Endothelial cell of umbilical vein (primary cell): ENCODE data around the gene DHRS2. TPM values are rescaled to one million over a fixed set of nuclear protein-coding genes. Genes with fewer than 3 reads are reported as not detected.

Source experiments
- BruUV-seq: library from RNA; stranded (reverse); fragments of 400-500 nt; replicated peaks from 2 replicates; lab custom pipeline; 2021; lab: Mats Ljungman, UMichigan
- CTCF ChIA-PET: fragments of 300-600, 350-600 bp; sonication (Branson Sonifier 250); formaldehyde crosslinking; loops from one replicate; lab custom pipeline; 2021; ENCODE audit warnings: antibody characterized with exemption, inconsistent platforms; lab: Charles Lee
- POLR2A ChIA-PET: fragments of 300-600, 350-600 bp; sonication (Branson Sonifier 250); formaldehyde crosslinking; loops from one replicate; lab custom pipeline; 2021; ENCODE audit warnings: antibody characterized with exemption, inconsistent platforms; lab: Charles Lee
- DNase-seq: peaks from one replicate; pipeline ENCODE4 v3.0.0-alpha.2; 2011; ENCODE audit warnings: low read depth, low spot score
- FAIRE-seq: peaks from 2 replicates; lab custom pipeline; 2011; peaks lifted over from hg19 to GRCh38; lab: Jason Lieb, UNC
- H2AFZ ChIP-seq: 2 replicates; pipeline ENCODE4 v1.6.0; 2012; ENCODE audit warnings: low read depth, low read length, control low read depth, inconsistent platforms
- H3K27ac ChIP-seq: 2 replicates; pipeline ENCODE4 v1.5.1; 2011; ENCODE audit warnings: low read depth, mild to moderate bottlenecking, control low read depth, low read length, moderate library complexity; ENCODE audit not compliant: insufficient read depth
- H3K27me3 ChIP-seq, 2 experiments: 2 replicates each; pipeline versions ENCODE4 v1.6.0 to v1.6.1; 2011; ENCODE audit warnings: low read length in 2 of 2, mixed read lengths in 1 of 2; ENCODE audit not compliant: control insufficient read depth in 2 of 2, insufficient read depth in 2 of 2
- H3K36me3 ChIP-seq, 2 experiments: 2 replicates in 1 of 2; 3 replicates in 1 of 2; pipeline ENCODE4 v1.5.1; 2011; ENCODE audit warnings: low read length in 2 of 2, mild to moderate bottlenecking in 1 of 2, moderate library complexity in 1 of 2; ENCODE audit not compliant: control insufficient read depth in 2 of 2, insufficient read depth in 2 of 2; ENCODE audit errors: extremely low read depth in 1 of 2
- H3K4me1 ChIP-seq: 3 replicates; pipeline ENCODE4 v1.5.1; 2011; ENCODE audit warnings: mild to moderate bottlenecking, low read length; ENCODE audit not compliant: control insufficient read depth, insufficient read depth; ENCODE audit errors: extremely low read depth
- H3K4me2 ChIP-seq: 2 replicates; pipeline ENCODE4 v1.6.1; 2011; ENCODE audit warnings: low read length, control low read depth, mixed read lengths; ENCODE audit not compliant: insufficient read depth
- H3K4me3 ChIP-seq, 3 experiments: fragments of 200-600 bp in 1 of 3; sonication (generic), shearing (Covaris generic) in 1 of 3; replicated peaks in 1 of 3; 2 replicates each; pipeline ENCODE4 v1.5.1; 2011 to 2016; ENCODE audit warnings: control low read depth in 3 of 3, low read length in 3 of 3, mild to moderate bottlenecking in 2 of 3, inconsistent platforms in 1 of 3, low read depth in 1 of 3, moderate library complexity in 1 of 3; ENCODE audit not compliant: insufficient read depth in 1 of 3
- H3K79me2 ChIP-seq: 2 replicates; pipeline ENCODE4 v1.6.0; 2012; ENCODE audit warnings: low read length, inconsistent platforms; ENCODE audit not compliant: control insufficient read depth, insufficient read depth
- H3K9ac ChIP-seq: replicated peaks from 2 replicates; pipeline ENCODE3; 2011; ENCODE audit warnings: low read length, control low read depth; ENCODE audit not compliant: insufficient read depth; ENCODE audit errors: extremely low read depth
- H3K9me1 ChIP-seq: replicated peaks from 3 replicates; pipeline ENCODE4 v1.6.0; 2011; ENCODE audit warnings: mild to moderate bottlenecking, low read length; ENCODE audit not compliant: control insufficient read depth, insufficient read depth; ENCODE audit errors: extremely low read depth
- H3K9me3 ChIP-seq: replicated peaks from 2 replicates; pipeline ENCODE4 v1.5.1; 2012; ENCODE audit warnings: low read length, inconsistent platforms; ENCODE audit not compliant: control insufficient read depth, insufficient read depth
- H4K20me1 ChIP-seq: replicated peaks from 2 replicates; pipeline ENCODE3; 2011; ENCODE audit warnings: mild to moderate bottlenecking, low read length; ENCODE audit not compliant: control insufficient read depth, insufficient read depth; ENCODE audit errors: extremely low read depth
- EZH2 ChIP-seq: IDR thresholded peaks from 2 replicates; pipeline ENCODE4 v1.6.1; 2012; ENCODE audit warnings: borderline replicate concordance, low read depth, mild to moderate bottlenecking, moderate library complexity, low read length, inconsistent platforms; ENCODE audit not compliant: severe bottlenecking
- FOS ChIP-seq: IDR thresholded peaks from 2 replicates; pipeline ENCODE4 v1.6.1; 2011; ENCODE audit warnings: mild to moderate bottlenecking, low read length, moderate library complexity, borderline replicate concordance; ENCODE audit not compliant: insufficient read depth
- GATA2 ChIP-seq: IDR thresholded peaks from 2 replicates; pipeline ENCODE4 v1.7.0; 2011; ENCODE audit warnings: low read depth, mild to moderate bottlenecking, moderate library complexity, mixed read lengths, low read length; ENCODE audit not compliant: insufficient read length, insufficient read depth
- JUN ChIP-seq: IDR thresholded peaks from 2 replicates; pipeline ENCODE4 v1.6.1; 2011; ENCODE audit warnings: borderline replicate concordance, low read depth; ENCODE audit not compliant: insufficient read length, insufficient read depth
- MYC ChIP-seq: IDR thresholded peaks from one replicate; pipeline ENCODE4 v1.6.1; 2011; ENCODE audit warnings: mild to moderate bottlenecking, low read depth, low read length
- POLR2A ChIP-seq: IDR thresholded peaks from 2 replicates; pipeline ENCODE4 v1.6.1; 2012; ENCODE audit warnings: low read depth, mild to moderate bottlenecking, control low read depth, low read length
- POLR2AphosphoS5 ChIP-seq: IDR thresholded peaks from 2 replicates; pipeline ENCODE4 v1.6.1; 2012; ENCODE audit warnings: low read depth, mild to moderate bottlenecking, control low read depth, low read length, moderate library complexity; ENCODE audit not compliant: insufficient read depth
- dilution Hi-C: fragments of 300-500 bp; cut with MboI; formaldehyde crosslinking; loops from one replicate; pipeline ENCODE4 v1.15.0; 2019; ENCODE audit warnings: low sequenced_read_pairs; ENCODE audit not compliant: extremely low pct_ligation_motif_present
- intact Hi-C: fragments of 100-400 bp; cut with micrococcal nuclease; formaldehyde crosslinking; loops from one replicate; pipeline ENCODE4 v1.10.0; 2022
- polyA plus RNA-seq, 4 experiments: library from polyadenylated mRNA; depleted of rRNA in 3 of 4; stranded (reverse) in 3 of 4; unstranded in 1 of 4; fragments of >200 nt; gene quantifications; 2 replicates each; pipeline versions ENCODE4 v1.2.1 to v1.2.3, GENCODE V29; 2011 to 2012; ENCODE audit warnings: missing spikeins in 1 of 4
- total RNA-seq: library from RNA; stranded (reverse); gene quantifications from 2 replicates; pipeline ENCODE4 v1.2.3, GENCODE V29; 2021
- TF ChIP-seq, protein P1 (sequence below): IDR thresholded peaks from 2 replicates; pipeline ENCODE4 v1.6.1; 2011; ENCODE audit not compliant: insufficient read depth, insufficient read length
- TF ChIP-seq, protein P2 (sequence below), 2 donors: IDR thresholded peaks; 1 replicate in 1 of 2; 2 replicates in 1 of 2; pipeline ENCODE4 v1.5.1; 2011; ENCODE audit warnings: low read length in 2 of 2, mild to moderate bottlenecking in 2 of 2, moderate library complexity in 2 of 2, control low read depth in 1 of 2, inconsistent platforms in 1 of 2, low read depth in 1 of 2; ENCODE audit not compliant: insufficient read depth in 1 of 2; ENCODE audit errors: extremely low read depth in 1 of 2

The DHRS2 gene
- total and polyA plus RNA-seq, 2 donors (not counting 3 experiments of a cell fraction or from before 2014, with no cell fraction given) = 0.10 TPM; not detected in 1

DNA sequence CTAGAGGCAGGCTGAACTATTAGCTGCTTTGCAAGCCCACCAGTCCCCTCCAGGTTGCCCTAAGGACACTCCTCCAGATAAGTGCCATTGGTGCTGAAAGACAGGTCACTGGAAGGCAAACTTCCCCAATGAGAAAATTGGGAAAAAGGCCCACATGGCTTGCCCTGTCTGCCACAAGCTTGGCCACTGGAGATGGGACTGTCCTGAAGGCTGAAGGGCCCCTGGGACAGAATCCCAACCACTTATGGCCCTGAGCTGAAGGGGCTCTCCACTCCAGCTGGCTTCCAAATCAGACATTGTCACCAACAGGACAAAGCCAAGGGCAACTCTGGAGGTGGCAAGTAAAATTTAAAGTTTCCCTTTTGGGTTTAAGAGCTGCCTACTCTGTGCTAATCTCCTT is 12.2 kb upstream of the DHRS2 start:
- no peak for TF ChIP-seq JUN
- TF ChIP-seq POLR2AphosphoS5 = no peak
- no peak for TF ChIP-seq EZH2
- TF ChIP-seq, protein P1, sequence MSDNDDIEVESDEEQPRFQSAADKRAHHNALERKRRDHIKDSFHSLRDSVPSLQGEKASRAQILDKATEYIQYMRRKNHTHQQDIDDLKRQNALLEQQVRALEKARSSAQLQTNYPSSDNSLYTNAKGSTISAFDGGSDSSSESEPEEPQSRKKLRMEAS = no peak
- TF ChIP-seq GATA2 = no peak
- TF ChIP-seq FOS = no peak
- TF ChIP-seq MYC = no peak
- TF ChIP-seq, protein P2, sequence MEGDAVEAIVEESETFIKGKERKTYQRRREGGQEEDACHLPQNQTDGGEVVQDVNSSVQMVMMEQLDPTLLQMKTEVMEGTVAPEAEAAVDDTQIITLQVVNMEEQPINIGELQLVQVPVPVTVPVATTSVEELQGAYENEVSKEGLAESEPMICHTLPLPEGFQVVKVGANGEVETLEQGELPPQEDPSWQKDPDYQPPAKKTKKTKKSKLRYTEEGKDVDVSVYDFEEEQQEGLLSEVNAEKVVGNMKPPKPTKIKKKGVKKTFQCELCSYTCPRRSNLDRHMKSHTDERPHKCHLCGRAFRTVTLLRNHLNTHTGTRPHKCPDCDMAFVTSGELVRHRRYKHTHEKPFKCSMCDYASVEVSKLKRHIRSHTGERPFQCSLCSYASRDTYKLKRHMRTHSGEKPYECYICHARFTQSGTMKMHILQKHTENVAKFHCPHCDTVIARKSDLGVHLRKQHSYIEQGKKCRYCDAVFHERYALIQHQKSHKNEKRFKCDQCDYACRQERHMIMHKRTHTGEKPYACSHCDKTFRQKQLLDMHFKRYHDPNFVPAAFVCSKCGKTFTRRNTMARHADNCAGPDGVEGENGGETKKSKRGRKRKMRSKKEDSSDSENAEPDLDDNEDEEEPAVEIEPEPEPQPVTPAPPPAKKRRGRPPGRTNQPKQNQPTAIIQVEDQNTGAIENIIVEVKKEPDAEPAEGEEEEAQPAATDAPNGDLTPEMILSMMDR (IDR thresholded peaks at IDR 0.05; ENCODE audit: extremely low read depth in 1 of 2, insufficient read depth in 1 of 2, low read depth in 1 of 2, low read length in 2 of 2) = no peak
- no peak for TF ChIP-seq POLR2A
- no peaks in the 10 kb centered on the region for H3K36me3 ChIP-seq
- no TSS peak for BruUV-seq
- H3K4me1 ChIP-seq = no peaks in the 10 kb centered on the region
- H3K9me3 ChIP-seq = no peaks in the 10 kb centered on the region
- H3K9ac ChIP-seq = no peak overlapping the region
- no peak overlapping the region for H3K27ac ChIP-seq
- no peaks in the 10 kb centered on the region for H4K20me1 ChIP-seq
- no peak overlapping the region for H3K4me3 ChIP-seq
- H3K79me2 ChIP-seq = no peaks in the 10 kb centered on the region
- H2AFZ ChIP-seq = no peak overlapping the region
- ChIA-PET POLR2A (no interaction called here), CTCF (interaction anchor here (1.7 kb wide), 1 partner anchor 9 kb away, joined by 3 read pairs; no protein-coding TSS in a partner anchor)
- H3K9me1 ChIP-seq = no peaks in the 10 kb centered on the region
- peaks cover 0 to 4% of the 10 kb centered on the region in 2 experiments for H3K27me3 ChIP-seq
- FAIRE-seq (no peak), DNase-seq (no peak)
- intact Hi-C loops = no loop called here
- dilution Hi-C loops = no loop called here
- H3K4me2 ChIP-seq = no peak overlapping the region
